ENCODE results near the gene CD82. TPM values are rescaled to one million over a fixed set of nuclear protein-coding genes. Genes with fewer than 3 reads are reported as not detected.

Gene CD82
- total and polyA plus RNA-seq, 2 experiments from 2014 or later = 4.8 to 6.0 TPM

DNA sequence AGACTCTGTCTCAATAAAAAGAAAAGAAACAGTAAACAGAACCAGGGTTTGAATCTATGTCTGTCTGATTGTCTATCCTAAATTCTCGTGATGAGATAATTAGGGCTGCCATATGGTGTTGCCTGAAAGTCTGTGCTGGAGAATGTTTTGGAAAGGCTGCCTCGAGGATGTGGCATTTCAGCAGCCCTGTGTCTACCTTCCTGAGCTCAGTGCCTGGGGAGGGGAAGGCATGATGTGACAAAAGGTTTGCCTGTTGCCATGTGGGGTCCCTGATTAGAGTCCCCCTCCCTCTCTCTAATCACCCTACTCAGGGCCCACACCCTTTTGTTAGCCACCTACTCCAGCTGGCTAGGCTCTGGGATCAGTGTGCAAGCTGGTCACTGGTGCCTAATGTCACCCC, 15.2 kb downstream of the CD82 start:
- Histone ChIP-seq H4K20me1 (ENCODE audit: insufficient read depth) (no peaks in the 10 kb centered on the region), H3K4me2 (ENCODE audit: unreplicated experiment) (no peak overlapping the region), H3K4me3 (no peak overlapping the region), H3K4me1 (ENCODE audit: insufficient read depth) (0 out of 2 replicates have a peak, but pooled peaks cover 4% of the 10 kb centered on the region), H3K27me3 (replicated peaks; ENCODE audit: insufficient read depth) (no peaks in the 10 kb centered on the region), H3K79me2 (ENCODE audit: insufficient read depth) (no peaks in the 10 kb centered on the region), H3F3A (ENCODE audit: insufficient read depth) (no peaks in the 10 kb centered on the region), H3K27ac (no peak overlapping the region), H2AFZ (no peak overlapping the region), H3K9me2 (ENCODE audit: insufficient read depth) (no peaks in the 10 kb centered on the region), H3K9ac (no peak overlapping the region), H3K36me3 (ENCODE audit: low read depth) (no peaks in the 10 kb centered on the region), H3K9me3 (ENCODE audit: low read depth) (no peaks in the 10 kb centered on the region)
- DNase-seq = no peak
- 82 to 88% methylated on average over 2 of the region's 2 CpGs for WGBS, 2 experiments (ENCODE audit: low coverage in 1 of 2, low lambda C conversion rate in 2 of 2, missing lambda C conversion rate in 2 of 2)
- in situ Hi-C loops (cut with MboI) = no loop called here
- TF ChIP-seq EZH2phosphoT487 (IDR thresholded peaks at IDR 0.05; ENCODE audit: insufficient read depth, low read depth) (no peak), EZH2 (IDR thresholded peaks at IDR 0.05; ENCODE audit: insufficient read depth, poor library complexity, severe bottlenecking) (no peak)

DNA sequence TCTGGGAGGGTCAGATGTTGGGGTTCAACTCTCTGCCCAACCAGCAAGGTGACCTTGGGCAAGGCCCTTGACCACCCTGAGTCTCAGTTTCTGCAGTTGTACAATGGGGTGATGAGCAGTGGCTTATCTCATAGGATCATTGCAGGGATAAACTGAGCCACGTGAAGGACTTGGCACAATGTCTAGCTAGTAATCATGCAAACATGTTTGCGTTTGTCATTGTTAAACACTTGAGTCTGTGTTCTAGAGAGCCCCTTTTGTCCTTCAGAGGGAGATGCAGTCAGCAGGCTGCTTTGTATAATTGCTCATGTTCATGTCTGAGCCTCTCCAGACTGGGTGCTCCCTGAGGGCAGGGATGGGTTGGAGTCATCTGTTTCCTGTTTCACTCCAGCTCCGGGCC, 15.8 kb downstream of the CD82 start:
- no peak for TF ChIP-seq EZH2 (IDR thresholded peaks at IDR 0.05; ENCODE audit: insufficient read depth, poor library complexity, severe bottlenecking)
- no peak overlapping the region for H3K27ac ChIP-seq
- H3F3A ChIP-seq (ENCODE audit: insufficient read depth) = no peaks in the 10 kb centered on the region
- H3K4me3 ChIP-seq = no peak overlapping the region
- no peaks in the 10 kb centered on the region for H3K9me2 ChIP-seq (ENCODE audit: insufficient read depth)
- no peak overlapping the region for H3K9ac ChIP-seq
- no peak overlapping the region for H3K4me2 ChIP-seq (ENCODE audit: unreplicated experiment)
- DNase-seq = no peak
- in situ Hi-C loops (cut with MboI) = no loop called here
- H3K9me3 ChIP-seq (ENCODE audit: low read depth) = no peaks in the 10 kb centered on the region
- no peaks in the 10 kb centered on the region for H3K79me2 ChIP-seq (ENCODE audit: insufficient read depth)
- WGBS, 2 experiments (ENCODE audit: low coverage in 1 of 2, low lambda C conversion rate in 2 of 2, missing lambda C conversion rate in 2 of 2) = 31 to 35% methylated on average over 3 of the region's 3 CpGs
- H2AFZ ChIP-seq = no peak overlapping the region
- 0 out of 2 replicates have a peak, but pooled peaks cover 4% of the 10 kb centered on the region for H3K4me1 ChIP-seq (ENCODE audit: insufficient read depth)
- H4K20me1 ChIP-seq (ENCODE audit: insufficient read depth) = no peaks in the 10 kb centered on the region
- H3K36me3 ChIP-seq (ENCODE audit: low read depth) = no peaks in the 10 kb centered on the region
- no peaks in the 10 kb centered on the region for H3K27me3 ChIP-seq (replicated peaks; ENCODE audit: insufficient read depth)

GRCh38 chr11:44582641-44583352, 17.3 kb downstream of the CD82 start:
- Histone ChIP-seq H3F3A (ENCODE audit: insufficient read depth) (no peaks in the 10 kb centered on the region), H3K4me3 (no peak overlapping the region), H3K27me3 (replicated peaks; ENCODE audit: insufficient read depth) (no peaks in the 10 kb centered on the region), H3K9me2 (ENCODE audit: insufficient read depth) (no peaks in the 10 kb centered on the region), H2AFZ (no peak overlapping the region), H4K20me1 (ENCODE audit: insufficient read depth) (no peaks in the 10 kb centered on the region), H3K9ac (no peak overlapping the region), H3K4me2 (ENCODE audit: unreplicated experiment) (no peak overlapping the region), H3K9me3 (ENCODE audit: low read depth) (no peaks in the 10 kb centered on the region), H3K79me2 (ENCODE audit: insufficient read depth) (no peaks in the 10 kb centered on the region), H3K27ac (no peak overlapping the region), H3K4me1 (ENCODE audit: insufficient read depth) (no peaks in the 10 kb centered on the region), H3K36me3 (ENCODE audit: low read depth) (no peaks in the 10 kb centered on the region)
- TF ChIP-seq EZH2 (IDR thresholded peaks at IDR 0.05; ENCODE audit: insufficient read depth, poor library complexity, severe bottlenecking) = no peak
- TF ChIP-seq EZH2phosphoT487 (IDR thresholded peaks at IDR 0.05; ENCODE audit: insufficient read depth, low read depth) = no peak
- DNase-seq = no peak
- 61 to 70% methylated on average over 3 of the region's 3 CpGs for WGBS, 2 experiments (ENCODE audit: low coverage in 1 of 2, low lambda C conversion rate in 2 of 2, missing lambda C conversion rate in 2 of 2)
- in situ Hi-C loops (cut with MboI) = no loop called here

GRCh38 chr11:44583353-44583669, 17.8 kb downstream of the CD82 start:
- H3K4me3 ChIP-seq = no peak overlapping the region
- no peaks in the 10 kb centered on the region for H3K9me3 ChIP-seq (ENCODE audit: low read depth)
- H3K27me3 ChIP-seq (replicated peaks; ENCODE audit: insufficient read depth) = no peaks in the 10 kb centered on the region
- no peaks in the 10 kb centered on the region for H4K20me1 ChIP-seq (ENCODE audit: insufficient read depth)
- in situ Hi-C loops (cut with MboI) = no loop called here
- 96 to 100% methylated on average over 2 of the region's 2 CpGs for WGBS, 2 experiments (ENCODE audit: low coverage in 1 of 2, low lambda C conversion rate in 2 of 2, missing lambda C conversion rate in 2 of 2)
- H3K9ac ChIP-seq = no peak overlapping the region
- H3K36me3 ChIP-seq (ENCODE audit: low read depth) = no peaks in the 10 kb centered on the region
- H3K79me2 ChIP-seq (ENCODE audit: insufficient read depth) = no peaks in the 10 kb centered on the region
- no peaks in the 10 kb centered on the region for H3F3A ChIP-seq (ENCODE audit: insufficient read depth)
- H3K9me2 ChIP-seq (ENCODE audit: insufficient read depth) = no peaks in the 10 kb centered on the region
- no peak overlapping the region for H3K4me2 ChIP-seq (ENCODE audit: unreplicated experiment)
- H3K27ac ChIP-seq = no peak overlapping the region
- H2AFZ ChIP-seq = no peak overlapping the region
- no peaks in the 10 kb centered on the region for H3K4me1 ChIP-seq (ENCODE audit: insufficient read depth)
- DNase-seq = no peak
- TF ChIP-seq EZH2phosphoT487 (IDR thresholded peaks at IDR 0.05; ENCODE audit: insufficient read depth, low read depth) (no peak), EZH2 (IDR thresholded peaks at IDR 0.05; ENCODE audit: insufficient read depth, poor library complexity, severe bottlenecking) (no peak)

Measured in GM23248 (cell line).